NCI-H128 (cell line): Measurements from ENCODE around the gene DNAJC18.

ENCODE experiments used
- DNase-seq: peaks from one replicate; lab custom pipeline; 2025; ENCODE audit not compliant: unreplicated experiment; lab: John Stamatoyannopoulos, UW

Gene DNAJC18

GRCh38 chr5:139371482-139372435 is 67.6 kb downstream of the DNAJC18 start:
- no peak for DNase-seq

GRCh38 chr5:139369181-139369580 is 70.1 kb downstream of the DNAJC18 start:
- no peak for DNase-seq

- no peak for DNase-seq
These were observed 70.7 kb downstream of the DNAJC18 start for GRCh38 chr5:139368613-139369012.

GRCh38 chr5:139364466-139364865 is 74.9 kb downstream of the DNAJC18 start:
- DNase-seq: no peak

GRCh38 chr5:139363937-139364336 is 75.4 kb downstream of the DNAJC18 start:
- no peak for DNase-seq

- no peak for DNase-seq
These were observed 77.4 kb downstream of the DNAJC18 start for GRCh38 chr5:139361835-139362429.

GRCh38 chr5:139360384-139360783 is 78.9 kb downstream of the DNAJC18 start:
- no peak for DNase-seq
